MCF 10A (cell line): ENCODE measurements around the gene RELN. TPM values are rescaled to one million over a fixed set of nuclear protein-coding genes. Genes with fewer than 3 reads are reported as not detected.

Experiments
- BruUV-seq: library from RNA; stranded (reverse); fragments of 400-500 nt; replicated peaks from 2 replicates; lab custom pipeline; 2021; lab: Mats Ljungman, UMichigan
- CTCF ChIA-PET: fragments of 300-600 bp; sonication (Branson Sonifier 250); formaldehyde crosslinking; extraction: SDS; loops from one replicate; lab custom pipeline; 2021; ENCODE audit warnings: antibody characterized with exemption, inconsistent platforms; lab: Yijun Ruan, JAX
- POLR2A ChIA-PET: fragments of 300-600, 350-650 bp; sonication (Branson Sonifier 250); formaldehyde crosslinking; extraction: SDS; loops from one replicate; lab custom pipeline; 2020; ENCODE audit warnings: antibody characterized with exemption, inconsistent platforms; lab: Yijun Ruan, JAX
- DNase-seq: peaks from one replicate; pipeline ENCODE4 v3.0.0-alpha.2; 2018; ENCODE audit not compliant: unreplicated experiment
- H3K27ac Mint-ChIP-seq: one replicate; pipeline ENCODE4 v1.8.0; 2022; ENCODE audit warnings: mild to moderate bottlenecking, low read depth, mixed read lengths; ENCODE audit not compliant: unreplicated experiment
- H3K27me3 Mint-ChIP-seq: one replicate; pipeline ENCODE4 v1.8.0; 2022; ENCODE audit warnings: mixed read lengths; ENCODE audit not compliant: insufficient read depth, unreplicated experiment
- H3K36me3 Mint-ChIP-seq: one replicate; pipeline ENCODE4 v1.8.0; 2022; ENCODE audit warnings: mild to moderate bottlenecking, moderate library complexity, mixed read lengths; ENCODE audit not compliant: insufficient read depth, unreplicated experiment
- H3K4me1 Mint-ChIP-seq: one replicate; pipeline ENCODE4 v1.8.0; 2022; ENCODE audit warnings: mixed read lengths; ENCODE audit not compliant: insufficient read depth, unreplicated experiment
- H3K4me3 Mint-ChIP-seq: one replicate; pipeline ENCODE4 v1.8.0; 2022; ENCODE audit warnings: mild to moderate bottlenecking, moderate library complexity, mixed read lengths; ENCODE audit not compliant: unreplicated experiment
- H3K9me3 Mint-ChIP-seq: one replicate; pipeline ENCODE4 v1.8.0; 2022; ENCODE audit warnings: mixed read lengths; ENCODE audit not compliant: unreplicated experiment
- intact Hi-C: fragments of 100-400 bp; cut with micrococcal nuclease; formaldehyde crosslinking; loops from 2 replicates; pipeline ENCODE4 v1.14.1; 2022
- total RNA-seq: library from RNA; stranded (reverse); gene quantifications from 2 replicates; pipeline ENCODE4 v1.2.3, GENCODE V29; 2022
- TF ChIP-seq, protein P1 (sequence below): fragments of 200-600 bp; IDR thresholded peaks from one replicate; pipeline ENCODE4 v1.8.0; 2022; ENCODE audit warnings: antibody characterized with exemption, mild to moderate bottlenecking; ENCODE audit not compliant: unreplicated experiment

Gene RELN
- total RNA-seq, 1 experiment from 2014 or later: not detected

DNA sequence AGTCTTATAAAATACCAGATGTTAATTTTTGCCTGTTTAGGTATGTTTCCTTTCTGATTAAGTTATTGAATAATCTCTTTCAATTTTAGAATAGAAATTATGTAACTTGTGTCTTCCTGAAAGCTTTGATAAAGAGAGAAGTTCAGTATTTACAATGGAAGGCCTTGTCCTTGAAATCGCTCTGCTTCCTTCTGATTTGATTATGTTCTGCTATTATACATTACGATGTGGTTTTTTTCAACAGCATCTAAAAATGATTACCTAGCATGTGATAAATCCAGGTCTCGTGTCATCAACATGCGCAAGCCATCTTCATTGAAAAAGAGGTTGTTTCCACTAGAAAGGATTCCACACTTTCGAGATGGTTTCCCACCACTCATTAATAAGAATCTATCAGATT, 447.0 kb downstream of the RELN start:
- TF ChIP-seq, protein P1, sequence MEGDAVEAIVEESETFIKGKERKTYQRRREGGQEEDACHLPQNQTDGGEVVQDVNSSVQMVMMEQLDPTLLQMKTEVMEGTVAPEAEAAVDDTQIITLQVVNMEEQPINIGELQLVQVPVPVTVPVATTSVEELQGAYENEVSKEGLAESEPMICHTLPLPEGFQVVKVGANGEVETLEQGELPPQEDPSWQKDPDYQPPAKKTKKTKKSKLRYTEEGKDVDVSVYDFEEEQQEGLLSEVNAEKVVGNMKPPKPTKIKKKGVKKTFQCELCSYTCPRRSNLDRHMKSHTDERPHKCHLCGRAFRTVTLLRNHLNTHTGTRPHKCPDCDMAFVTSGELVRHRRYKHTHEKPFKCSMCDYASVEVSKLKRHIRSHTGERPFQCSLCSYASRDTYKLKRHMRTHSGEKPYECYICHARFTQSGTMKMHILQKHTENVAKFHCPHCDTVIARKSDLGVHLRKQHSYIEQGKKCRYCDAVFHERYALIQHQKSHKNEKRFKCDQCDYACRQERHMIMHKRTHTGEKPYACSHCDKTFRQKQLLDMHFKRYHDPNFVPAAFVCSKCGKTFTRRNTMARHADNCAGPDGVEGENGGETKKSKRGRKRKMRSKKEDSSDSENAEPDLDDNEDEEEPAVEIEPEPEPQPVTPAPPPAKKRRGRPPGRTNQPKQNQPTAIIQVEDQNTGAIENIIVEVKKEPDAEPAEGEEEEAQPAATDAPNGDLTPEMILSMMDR: no peak
- intact Hi-C loops: no loop called here
- H3K4me1 Mint-ChIP-seq: peaks cover 6% of the 10 kb centered on the region
- no peaks in the 10 kb centered on the region for H3K36me3 Mint-ChIP-seq
- BruUV-seq: no TSS peak
- H3K4me3 Mint-ChIP-seq: no peak overlapping the region
- POLR2A ChIA-PET: no interaction called here
- no peak for DNase-seq
- peaks cover 35% of the 10 kb centered on the region for H3K27me3 Mint-ChIP-seq
- no peaks in the 10 kb centered on the region for H3K9me3 Mint-ChIP-seq
- H3K27ac Mint-ChIP-seq: no peak overlapping the region
- CTCF ChIA-PET: interaction anchor here (0.8 kb wide), 1 partner anchor 628 kb away, joined by 3 read pairs; no protein-coding TSS in a partner anchor

DNA sequence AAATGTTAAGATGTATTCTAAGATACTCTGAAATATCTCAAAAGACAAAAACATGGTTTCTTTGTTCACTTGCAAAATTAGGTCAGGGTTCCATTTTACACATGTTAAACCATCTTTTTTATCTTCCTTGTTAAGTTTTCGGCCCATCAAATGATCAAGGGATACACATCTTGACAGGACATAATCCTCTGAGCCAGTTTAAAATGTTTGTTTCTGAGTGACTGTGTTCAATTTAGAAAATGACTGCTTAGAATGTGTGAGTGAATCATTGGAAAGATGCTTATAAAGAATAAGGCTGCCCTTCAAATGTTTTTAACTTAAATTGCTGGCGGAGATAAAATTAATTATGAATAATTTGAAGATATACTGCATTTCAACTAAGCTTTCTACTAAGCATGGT, 447.5 kb downstream of the RELN start:
- intact Hi-C loops: no loop called here
- TF ChIP-seq, protein P1: no peak
- CTCF ChIA-PET: interaction anchor here (0.8 kb wide), 1 partner anchor 629 kb away, joined by 3 read pairs; no protein-coding TSS in a partner anchor
- Mint-ChIP-seq H3K27me3 (peaks cover 40% of the 10 kb centered on the region), H3K4me1 (peaks cover 6% of the 10 kb centered on the region), H3K36me3 (no peaks in the 10 kb centered on the region), H3K9me3 (no peaks in the 10 kb centered on the region), H3K4me3 (no peak overlapping the region), H3K27ac (no peak overlapping the region)
- BruUV-seq: no TSS peak
- POLR2A ChIA-PET: no interaction called here
- DNase-seq: no peak

DNA sequence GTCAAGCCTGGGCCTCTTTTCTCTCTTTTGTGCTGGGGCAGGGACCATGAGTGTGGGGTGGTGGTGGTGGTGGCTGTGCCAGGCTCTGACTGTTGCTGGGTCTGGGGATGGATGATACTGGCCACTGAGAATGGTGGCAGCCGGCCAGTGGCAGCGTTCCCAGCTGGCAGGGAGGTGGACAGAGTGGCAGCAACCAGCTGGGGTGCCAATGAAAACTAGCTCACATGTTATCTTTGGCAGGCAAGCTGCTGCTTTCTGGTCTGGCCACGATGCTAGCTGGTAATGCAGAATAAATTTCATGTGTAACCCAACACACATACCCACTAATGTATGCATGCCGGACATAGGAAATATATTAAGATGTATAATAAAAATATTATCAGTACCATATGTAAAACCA, 448.4 kb downstream of the RELN start:
- Mint-ChIP-seq H3K4me3 (no peak overlapping the region), H3K9me3 (no peaks in the 10 kb centered on the region), H3K4me1 (peaks cover 6% of the 10 kb centered on the region), H3K36me3 (no peaks in the 10 kb centered on the region), H3K27me3 (peaks cover 42% of the 10 kb centered on the region), H3K27ac (no peak overlapping the region)
- peak; percentile 40 for DNase-seq
- BruUV-seq: no TSS peak
- intact Hi-C loops: no loop called here
- ChIA-PET CTCF (interaction anchor here (0.5 kb wide), 1 partner anchor 1315 kb away, joined by 6 read pairs; no protein-coding TSS in a partner anchor), POLR2A (no interaction called here)
- TF ChIP-seq, protein P1: no peak

DNA sequence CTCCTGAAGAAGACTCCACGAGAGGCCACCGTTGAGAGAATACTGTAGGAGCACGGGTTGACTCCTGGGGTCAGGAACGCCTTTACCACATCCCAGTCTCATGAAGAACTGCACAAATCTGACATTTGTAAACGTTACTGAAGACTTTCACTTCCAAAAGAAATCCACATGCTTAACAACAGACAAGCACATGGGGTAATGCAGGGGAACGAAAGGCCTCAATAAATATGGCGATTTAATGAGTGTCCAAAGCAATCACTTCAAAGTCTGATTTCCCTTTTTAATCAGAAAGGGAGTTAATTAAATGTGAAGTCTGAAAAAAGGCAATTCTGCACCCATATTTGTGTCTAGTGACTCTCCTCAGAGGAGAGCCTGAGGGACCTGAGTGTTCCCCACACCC, 449.1 kb downstream of the RELN start:
- Mint-ChIP-seq H3K9me3 (no peaks in the 10 kb centered on the region), H3K27me3 (peaks cover 39% of the 10 kb centered on the region), H3K36me3 (no peaks in the 10 kb centered on the region), H3K27ac (no peak overlapping the region), H3K4me3 (no peak overlapping the region), H3K4me1 (peaks cover 6% of the 10 kb centered on the region)
- TF ChIP-seq, protein P1: no peak
- BruUV-seq: no TSS peak
- ChIA-PET POLR2A (no interaction called here), CTCF (no interaction called here)
- DNase-seq: no peak
- intact Hi-C loops: no loop called here
